ENCODE measurements around the gene BAIAP3.

- no peak for TF ChIP-seq POLR2A (IDR thresholded peaks at IDR 0.05)
- TF ChIP-seq, protein P1, sequence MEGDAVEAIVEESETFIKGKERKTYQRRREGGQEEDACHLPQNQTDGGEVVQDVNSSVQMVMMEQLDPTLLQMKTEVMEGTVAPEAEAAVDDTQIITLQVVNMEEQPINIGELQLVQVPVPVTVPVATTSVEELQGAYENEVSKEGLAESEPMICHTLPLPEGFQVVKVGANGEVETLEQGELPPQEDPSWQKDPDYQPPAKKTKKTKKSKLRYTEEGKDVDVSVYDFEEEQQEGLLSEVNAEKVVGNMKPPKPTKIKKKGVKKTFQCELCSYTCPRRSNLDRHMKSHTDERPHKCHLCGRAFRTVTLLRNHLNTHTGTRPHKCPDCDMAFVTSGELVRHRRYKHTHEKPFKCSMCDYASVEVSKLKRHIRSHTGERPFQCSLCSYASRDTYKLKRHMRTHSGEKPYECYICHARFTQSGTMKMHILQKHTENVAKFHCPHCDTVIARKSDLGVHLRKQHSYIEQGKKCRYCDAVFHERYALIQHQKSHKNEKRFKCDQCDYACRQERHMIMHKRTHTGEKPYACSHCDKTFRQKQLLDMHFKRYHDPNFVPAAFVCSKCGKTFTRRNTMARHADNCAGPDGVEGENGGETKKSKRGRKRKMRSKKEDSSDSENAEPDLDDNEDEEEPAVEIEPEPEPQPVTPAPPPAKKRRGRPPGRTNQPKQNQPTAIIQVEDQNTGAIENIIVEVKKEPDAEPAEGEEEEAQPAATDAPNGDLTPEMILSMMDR (IDR thresholded peaks at IDR 0.05): no peak
These were observed 21.5 kb downstream of the BAIAP3 start for GRCh38 chr16:1354815-1355540.
